GM12872 (cell line): ENCODE results near the gene ST8SIA2.

Experiments used
- CTCF ChIP-seq: IDR thresholded peaks from 3 replicates; pipeline ENCODE4 v1.5.1; 2011; ENCODE audit warnings: low read depth, mild to moderate bottlenecking, low read length, moderate library complexity; ENCODE audit not compliant: insufficient read depth

Gene ST8SIA2

GRCh38 chr15:92438471-92438870 lies 44.8 kb downstream of the ST8SIA2 start:
- no peak for TF ChIP-seq CTCF

GRCh38 chr15:92443381-92443780 lies 49.7 kb downstream of the ST8SIA2 start:
- no peak for TF ChIP-seq CTCF

GRCh38 chr15:92444631-92445030 lies 51.0 kb downstream of the ST8SIA2 start:
- TF ChIP-seq CTCF = no peak

- TF ChIP-seq CTCF = no peak
These were observed 54.7 kb downstream of the ST8SIA2 start for GRCh38 chr15:92448370-92448769.

GRCh38 chr15:92449476-92449875 lies 55.8 kb downstream of the ST8SIA2 start:
- no peak for TF ChIP-seq CTCF

GRCh38 chr15:92451225-92451825 lies 57.6 kb downstream of the ST8SIA2 start:
- no peak for TF ChIP-seq CTCF

GRCh38 chr15:92452143-92452542 lies 58.5 kb downstream of the ST8SIA2 start:
- TF ChIP-seq CTCF = no peak
